ENCODE measurements around the gene SPECC1.
"Not testable (repeated sequence)": the region's sequence is repeated elsewhere in the genome, so short reads cannot be mapped to it uniquely, and the experiment has no call there.

Gene SPECC1

GRCh38 chr17:20315821-20316220 lies 306.7 kb downstream of the SPECC1 start:
- H3K27me3 Mint-ChIP-seq (ENCODE audit: low read depth), result peaks cover 3% of the 10 kb centered on the region
- no peak overlapping the region for H3K4me3 Mint-ChIP-seq
- TF ChIP-seq, protein P1, sequence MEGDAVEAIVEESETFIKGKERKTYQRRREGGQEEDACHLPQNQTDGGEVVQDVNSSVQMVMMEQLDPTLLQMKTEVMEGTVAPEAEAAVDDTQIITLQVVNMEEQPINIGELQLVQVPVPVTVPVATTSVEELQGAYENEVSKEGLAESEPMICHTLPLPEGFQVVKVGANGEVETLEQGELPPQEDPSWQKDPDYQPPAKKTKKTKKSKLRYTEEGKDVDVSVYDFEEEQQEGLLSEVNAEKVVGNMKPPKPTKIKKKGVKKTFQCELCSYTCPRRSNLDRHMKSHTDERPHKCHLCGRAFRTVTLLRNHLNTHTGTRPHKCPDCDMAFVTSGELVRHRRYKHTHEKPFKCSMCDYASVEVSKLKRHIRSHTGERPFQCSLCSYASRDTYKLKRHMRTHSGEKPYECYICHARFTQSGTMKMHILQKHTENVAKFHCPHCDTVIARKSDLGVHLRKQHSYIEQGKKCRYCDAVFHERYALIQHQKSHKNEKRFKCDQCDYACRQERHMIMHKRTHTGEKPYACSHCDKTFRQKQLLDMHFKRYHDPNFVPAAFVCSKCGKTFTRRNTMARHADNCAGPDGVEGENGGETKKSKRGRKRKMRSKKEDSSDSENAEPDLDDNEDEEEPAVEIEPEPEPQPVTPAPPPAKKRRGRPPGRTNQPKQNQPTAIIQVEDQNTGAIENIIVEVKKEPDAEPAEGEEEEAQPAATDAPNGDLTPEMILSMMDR (IDR thresholded peaks at IDR 0.05; ENCODE audit: unreplicated experiment in 3 of 3), result no peak
- H3K27ac Mint-ChIP-seq, result peak overlapping the region in 1 of 3 experiments; percentile 46
- H3K36me3 Mint-ChIP-seq (ENCODE audit: low read depth), result no peaks in the 10 kb centered on the region
- no peaks in the 10 kb centered on the region for H3K9me3 Mint-ChIP-seq
- H3K4me1 Mint-ChIP-seq, result peaks cover 14% of the 10 kb centered on the region

- H3K4me1 Mint-ChIP-seq, result peaks cover 14% of the 10 kb centered on the region
- not testable (repeated sequence) for H3K4me3 Mint-ChIP-seq; H3K36me3 Mint-ChIP-seq (ENCODE audit: low read depth); H3K9me3 Mint-ChIP-seq; H3K27ac Mint-ChIP-seq; H3K27me3 Mint-ChIP-seq (ENCODE audit: low read depth)
- TF ChIP-seq, protein P1 (IDR thresholded peaks at IDR 0.05; ENCODE audit: unreplicated experiment in 3 of 3), result peak; percentile 96 to 99 (median 97)
These were observed 311.5 kb downstream of the SPECC1 start for GRCh38 chr17:20320535-20321229.

DNA sequence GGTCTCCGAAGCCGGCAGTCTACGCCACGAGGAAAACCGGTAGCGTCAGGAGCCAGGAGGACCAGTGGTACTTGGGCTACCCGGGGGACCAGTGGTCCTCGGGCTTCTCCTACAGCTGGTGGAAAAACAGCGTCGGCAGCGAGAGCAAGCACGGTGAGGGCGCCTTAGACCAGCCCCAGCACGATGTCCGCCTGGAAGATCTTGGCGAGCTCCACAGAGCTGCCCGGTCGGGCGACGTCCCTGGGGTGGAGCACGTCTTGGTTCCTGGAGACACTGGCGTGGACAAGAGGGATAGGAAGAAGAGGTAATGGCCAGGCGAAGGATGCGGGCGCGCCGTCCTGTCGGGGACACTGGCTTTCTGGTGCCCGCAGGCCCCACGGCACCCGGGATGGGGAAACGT lies 312.2 kb downstream of the SPECC1 start:
- H3K27me3 Mint-ChIP-seq (ENCODE audit: low read depth); H3K27ac Mint-ChIP-seq; H3K9me3 Mint-ChIP-seq; H3K36me3 Mint-ChIP-seq (ENCODE audit: low read depth); H3K4me3 Mint-ChIP-seq: not testable (repeated sequence)
- H3K4me1 Mint-ChIP-seq, result peaks cover 10% of the 10 kb centered on the region

- not testable (repeated sequence) for H3K4me1 Mint-ChIP-seq
These were observed 318.6 kb downstream of the SPECC1 start for GRCh38 chr17:20327739-20328138.

GRCh38 chr17:20351405-20351804 lies 342.2 kb downstream of the SPECC1 start:
- H3K4me1 Mint-ChIP-seq; H3K4me3 Mint-ChIP-seq; H3K27ac Mint-ChIP-seq; H3K27me3 Mint-ChIP-seq (ENCODE audit: low read depth); H3K9me3 Mint-ChIP-seq; H3K36me3 Mint-ChIP-seq (ENCODE audit: low read depth): not testable (repeated sequence)

More at GRCh38 chr17:20327739-20328138, 318.6 kb downstream of the SPECC1 start:
- H3K36me3 Mint-ChIP-seq (ENCODE audit: low read depth); H3K27me3 Mint-ChIP-seq (ENCODE audit: low read depth); H3K9me3 Mint-ChIP-seq; H3K4me3 Mint-ChIP-seq; H3K27ac Mint-ChIP-seq: not testable (repeated sequence)

DNA sequence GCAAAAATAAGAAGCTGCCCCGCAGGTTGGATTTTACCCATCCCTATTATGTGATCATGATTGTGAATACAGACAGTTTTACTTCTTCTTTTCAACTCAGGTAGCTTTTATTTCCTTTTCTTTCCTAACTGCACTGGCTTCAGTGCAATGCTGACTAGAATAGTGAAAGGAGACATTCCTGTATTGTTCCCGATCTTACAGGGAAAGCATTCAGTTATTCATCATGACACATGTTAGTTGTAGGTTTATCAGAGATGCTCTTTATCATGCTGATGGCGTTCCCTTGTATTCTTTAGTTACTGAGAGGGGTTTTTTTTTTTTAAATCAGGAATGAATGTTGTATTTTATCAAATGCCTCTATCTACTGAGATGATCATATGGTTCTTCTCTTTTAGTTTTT lies 343.4 kb downstream of the SPECC1 start:
- not testable (repeated sequence) for H3K27me3 Mint-ChIP-seq (ENCODE audit: low read depth); H3K9me3 Mint-ChIP-seq; H3K4me1 Mint-ChIP-seq; H3K27ac Mint-ChIP-seq; H3K36me3 Mint-ChIP-seq (ENCODE audit: low read depth); H3K4me3 Mint-ChIP-seq

GRCh38 chr17:20363846-20364245 lies 354.7 kb downstream of the SPECC1 start:
- not testable (repeated sequence) for H3K27me3 Mint-ChIP-seq (ENCODE audit: low read depth); H3K27ac Mint-ChIP-seq

More at GRCh38 chr17:20363846-20364245, 354.7 kb downstream of the SPECC1 start:
- H3K4me1 Mint-ChIP-seq; H3K9me3 Mint-ChIP-seq; H3K36me3 Mint-ChIP-seq (ENCODE audit: low read depth); H3K4me3 Mint-ChIP-seq: not testable (repeated sequence)
